Activated effector memory CD4-positive, alpha-beta T cell treated with anti-CD3 and anti-CD28 coated beads, Interleukin-2, amount 50 U/mL, for 16 hours (primary cell): Measurements from ENCODE around the gene GPR34.
"Not testable (repeated sequence)": the region's sequence is repeated elsewhere in the genome, so short reads cannot be mapped to it uniquely, and the experiment has no call there.

Source experiments
- DNase-seq: peaks from one replicate; pipeline ENCODE4 v3.0.0-alpha.2; 2020

GPR34 gene, protein sequence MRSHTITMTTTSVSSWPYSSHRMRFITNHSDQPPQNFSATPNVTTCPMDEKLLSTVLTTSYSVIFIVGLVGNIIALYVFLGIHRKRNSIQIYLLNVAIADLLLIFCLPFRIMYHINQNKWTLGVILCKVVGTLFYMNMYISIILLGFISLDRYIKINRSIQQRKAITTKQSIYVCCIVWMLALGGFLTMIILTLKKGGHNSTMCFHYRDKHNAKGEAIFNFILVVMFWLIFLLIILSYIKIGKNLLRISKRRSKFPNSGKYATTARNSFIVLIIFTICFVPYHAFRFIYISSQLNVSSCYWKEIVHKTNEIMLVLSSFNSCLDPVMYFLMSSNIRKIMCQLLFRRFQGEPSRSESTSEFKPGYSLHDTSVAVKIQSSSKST

GRCh38 chrX:41688835-41689234 is at the start of gene GPR34:
Gene GPR34 (plus strand): TSS chrX:41688973. CDS start chrX:41695634, 6,661 bp downstream.
- DNase-seq, result no peak

DNA sequence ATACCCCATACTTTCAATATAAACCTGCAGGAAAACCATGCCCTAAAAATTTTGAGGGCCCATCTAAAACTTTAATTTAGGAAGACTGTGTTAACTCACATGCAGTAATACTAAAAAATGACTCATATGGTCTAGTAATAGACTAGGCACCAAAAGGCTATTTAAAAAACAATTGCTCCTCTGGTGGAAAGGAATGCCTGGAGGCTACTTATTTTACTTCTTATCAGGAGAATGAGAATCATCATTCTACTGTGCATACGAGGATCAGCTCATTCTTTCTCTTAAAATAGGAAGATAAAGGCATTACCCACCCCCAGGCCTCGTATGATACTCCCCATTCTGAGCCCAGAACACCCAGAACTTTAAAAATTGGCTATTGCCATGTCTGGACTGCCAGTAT is 42.6 kb upstream of the GPR34 start:
- not testable (repeated sequence) for DNase-seq

DNA sequence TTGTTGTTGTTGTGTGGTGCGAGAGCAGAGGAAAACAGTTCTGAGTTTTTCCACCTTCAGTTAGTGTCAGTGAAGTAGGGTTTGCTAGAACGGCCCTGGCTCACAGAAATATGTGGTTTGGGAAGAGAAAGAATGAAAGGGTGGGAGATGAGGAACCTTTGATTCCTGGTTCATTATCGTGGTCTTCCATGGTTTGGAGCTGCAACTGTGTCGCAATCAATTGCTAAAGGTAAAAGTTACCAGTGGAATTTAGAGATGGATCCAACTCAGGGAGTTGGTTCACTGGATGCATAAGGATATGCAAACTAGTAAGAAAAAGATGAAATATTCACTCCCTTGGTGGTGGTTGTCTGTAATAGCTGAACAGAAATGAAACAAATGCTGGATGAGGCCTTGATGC is 35.6 kb upstream of the GPR34 start:
- no peak for DNase-seq

DNA sequence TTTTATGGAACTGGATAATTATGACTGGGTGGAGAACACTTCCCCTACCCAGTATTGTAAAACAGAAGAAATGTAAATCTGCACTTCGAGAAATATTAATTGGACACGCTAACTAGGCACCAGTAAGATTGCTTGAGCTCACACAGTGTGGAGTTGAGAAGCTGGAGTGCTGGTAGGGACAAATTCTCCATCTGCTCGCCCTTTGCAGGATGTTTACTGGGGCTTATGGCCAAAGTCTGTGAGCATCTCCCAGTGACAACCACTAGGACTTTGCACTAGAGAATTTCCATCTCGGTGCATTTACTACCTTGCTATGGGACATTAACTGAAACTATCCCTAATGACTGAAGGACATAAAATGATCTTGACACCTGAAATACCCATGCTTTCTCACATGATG is 33.7 kb upstream of the GPR34 start:
- no peak for DNase-seq

DNA sequence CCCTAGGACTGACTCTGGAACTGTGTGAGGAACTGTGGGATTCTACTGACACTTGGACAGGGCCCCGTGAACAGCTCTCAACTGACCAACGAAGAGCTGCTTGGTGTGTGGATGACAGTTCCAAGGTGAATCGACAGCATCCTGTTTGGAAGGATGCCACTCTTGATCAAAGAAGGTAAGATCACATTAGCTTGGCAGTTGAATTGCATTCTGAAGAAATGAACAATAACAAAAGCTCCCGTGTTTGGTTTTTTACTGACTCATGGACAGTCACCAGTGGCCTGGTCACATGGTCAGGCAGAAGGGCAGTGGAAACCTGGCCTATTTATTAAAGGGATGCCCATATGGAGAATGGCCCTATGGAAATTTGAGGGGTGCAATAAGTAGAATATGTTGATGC is 33.1 kb upstream of the GPR34 start:
- no peak for DNase-seq

GRCh38 chrX:41661366-41662095 is 27.2 kb upstream of the GPR34 start:
- no peak for DNase-seq

GRCh38 chrX:41664375-41664901 is 24.3 kb upstream of the GPR34 start:
- DNase-seq, result no peak

DNA sequence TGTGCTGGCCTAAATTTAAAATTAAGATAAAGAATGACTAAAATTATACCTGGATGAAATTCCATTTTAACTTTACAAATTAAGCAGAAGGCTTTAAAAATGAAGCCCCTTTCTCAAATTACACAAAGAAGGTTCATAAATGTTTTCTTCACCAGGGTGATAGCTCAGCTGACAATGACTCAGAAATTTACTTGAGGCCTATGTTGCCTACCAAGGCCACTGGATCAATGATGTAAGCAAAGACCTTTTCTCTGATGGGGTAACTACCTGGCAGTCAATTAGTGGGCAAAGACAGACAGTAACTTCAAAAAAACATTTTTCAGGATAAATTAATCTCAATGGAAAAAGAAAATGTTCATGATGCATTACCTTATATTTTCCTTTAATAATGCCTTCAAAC is 23.9 kb upstream of the GPR34 start:
- DNase-seq, result no peak

DNA sequence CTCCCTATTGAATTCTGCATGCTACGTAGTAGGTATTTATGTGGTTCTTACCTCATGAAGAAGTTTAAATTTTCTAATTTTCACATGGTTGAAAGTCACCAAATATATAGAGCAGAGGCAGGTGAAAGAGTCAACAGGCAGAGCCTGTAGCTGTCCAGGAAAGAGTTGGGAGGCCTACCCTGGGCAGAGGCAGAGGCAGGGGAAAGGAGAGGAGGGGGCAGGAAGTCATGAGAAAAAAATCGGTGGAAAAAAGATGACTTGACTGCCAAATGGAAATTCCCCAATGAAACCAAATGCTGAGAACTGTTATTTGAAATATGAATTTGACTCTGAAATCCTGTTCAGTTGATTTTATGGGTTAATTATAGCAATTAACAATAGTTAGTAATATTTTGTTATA is 23.1 kb upstream of the GPR34 start:
- no peak for DNase-seq

- DNase-seq, result no peak
Measured at GRCh38 chrX:41666251-41666650, 22.5 kb upstream of the GPR34 start.

GRCh38 chrX:41667631-41668030 is 21.1 kb upstream of the GPR34 start:
- no peak for DNase-seq

- DNase-seq, result no peak
Measured at GRCh38 chrX:41670112-41670511, 18.7 kb upstream of the GPR34 start.

DNA sequence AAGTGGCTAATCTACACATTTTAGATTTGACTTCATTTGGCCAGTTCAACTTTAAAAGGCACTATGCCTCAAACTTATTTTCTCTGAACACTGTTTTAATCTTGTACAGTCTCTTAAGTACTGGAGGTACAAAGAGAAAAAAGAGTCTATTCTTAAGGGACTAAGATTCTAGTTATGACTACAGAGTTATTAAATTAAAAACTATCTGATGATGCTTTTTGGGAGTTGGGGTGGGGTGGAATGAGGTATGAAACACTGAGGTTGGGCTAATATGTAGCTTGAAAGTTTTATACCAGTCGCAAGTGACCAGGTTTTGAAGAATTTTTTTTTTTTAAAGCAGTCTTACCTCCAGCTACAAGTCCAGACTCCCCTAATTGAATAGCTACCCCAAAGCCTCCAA is 17.7 kb upstream of the GPR34 start:
- DNase-seq, result no peak

DNA sequence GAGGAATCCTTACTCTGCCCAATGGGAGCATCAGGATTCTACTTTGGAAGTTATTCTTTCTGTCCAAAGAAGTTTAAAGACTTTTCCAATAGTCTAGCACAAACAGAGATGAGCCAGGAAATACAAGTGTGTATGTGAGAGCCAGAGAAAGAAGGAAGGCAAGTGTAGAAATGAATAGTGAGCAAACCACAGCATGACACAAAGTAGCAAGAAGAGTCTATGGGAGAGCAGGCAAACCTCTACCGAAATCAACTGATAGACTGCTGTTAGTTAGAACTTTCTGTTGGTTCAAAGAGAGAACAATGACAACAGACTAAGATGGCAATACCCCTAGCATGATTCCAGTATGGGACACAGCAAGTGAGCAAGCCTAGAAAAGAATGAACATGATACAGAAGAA is 16.1 kb upstream of the GPR34 start:
- DNase-seq, result no peak

DNA sequence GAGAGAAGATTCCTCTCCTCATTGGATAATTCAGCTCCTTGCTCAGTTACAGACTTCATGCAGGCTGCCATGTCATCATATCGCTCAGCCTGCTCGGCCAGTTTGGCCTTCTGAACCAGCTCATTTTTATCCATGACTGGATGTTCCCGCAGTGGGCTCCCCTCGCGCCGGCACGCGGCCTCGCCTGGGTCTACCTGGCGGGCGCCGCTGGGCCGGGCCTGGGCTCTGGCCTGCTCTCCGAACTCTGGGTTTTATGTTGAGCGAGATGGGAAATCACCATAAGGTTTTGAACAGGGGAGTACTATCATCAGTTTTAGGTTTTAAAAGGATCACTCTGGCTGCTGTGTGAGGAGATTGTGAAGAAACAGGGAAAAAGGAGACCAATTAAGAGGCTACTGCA is 12.4 kb upstream of the GPR34 start:
- DNase-seq, result not testable (repeated sequence)

DNA sequence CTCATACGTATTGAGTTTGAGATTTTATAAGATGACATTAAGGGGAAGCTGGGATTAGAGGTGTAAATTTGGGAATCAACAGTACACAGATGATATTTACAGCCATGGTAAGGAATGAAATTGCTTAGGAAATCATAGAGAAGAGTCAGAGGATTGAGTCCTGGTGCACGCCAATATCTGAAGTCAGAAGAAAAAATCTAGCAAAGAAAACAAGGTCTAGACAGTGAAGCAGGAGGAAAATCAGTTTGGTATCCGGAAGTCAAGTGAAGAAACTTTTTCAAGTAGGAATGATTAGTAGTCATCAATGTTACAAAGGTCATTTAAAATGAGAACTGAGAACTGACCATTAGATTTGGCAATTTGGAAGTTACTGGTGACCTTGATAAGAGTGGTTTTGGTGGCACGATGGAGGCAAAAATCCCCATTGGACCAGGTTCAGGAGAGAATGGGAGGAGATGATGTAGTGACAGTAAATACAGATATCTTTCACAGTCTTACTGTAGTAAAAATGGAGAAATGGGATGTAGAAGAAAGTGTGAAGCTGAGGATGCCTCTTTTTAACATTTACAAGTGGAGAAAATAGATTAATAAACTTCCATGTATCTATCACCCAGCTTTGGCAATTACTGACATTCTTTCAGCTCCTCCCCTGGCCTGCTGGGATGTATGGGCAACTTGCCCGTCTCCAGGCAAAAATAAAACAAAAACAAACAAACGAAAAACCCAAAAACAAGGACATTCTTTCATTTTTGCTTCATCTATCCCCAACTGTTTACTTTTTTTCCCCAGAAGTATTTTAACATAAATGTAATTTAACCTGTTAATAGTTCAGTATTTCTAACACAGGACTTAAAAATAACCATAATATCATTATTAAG is 11.4 kb upstream of the GPR34 start:
- DNase-seq, result no peak

- no peak for DNase-seq
Measured at GRCh38 chrX:41684138-41684537, 4.6 kb upstream of the GPR34 start.

GRCh38 chrX:41684940-41685339 is 3.8 kb upstream of the GPR34 start:
- no peak for DNase-seq

GRCh38 chrX:41686788-41687187 is 2.0 kb upstream of the GPR34 start:
- DNase-seq, result no peak

DNA sequence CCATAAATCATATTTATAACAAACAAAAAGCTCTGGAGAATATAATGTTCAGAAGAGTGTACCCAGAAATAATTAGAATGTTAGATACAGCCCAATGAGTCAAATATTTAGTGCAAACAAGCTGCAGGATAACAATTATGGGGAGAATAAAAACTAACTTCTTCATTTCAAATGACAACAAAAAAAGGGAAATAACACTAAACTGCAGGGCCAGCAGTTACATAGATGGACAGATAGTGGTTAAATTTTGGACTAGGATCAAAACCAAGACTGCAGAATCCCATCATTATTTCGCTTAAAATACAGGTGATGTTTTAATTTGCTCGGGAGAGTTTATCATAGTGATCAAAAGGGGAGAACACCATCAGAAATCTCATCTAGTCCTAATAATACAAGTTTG is 617 bp upstream of the GPR34 start:
- no peak for DNase-seq

GRCh38 chrX:41689711-41690110 is 938 bp downstream of the GPR34 start:
- no peak for DNase-seq

DNA sequence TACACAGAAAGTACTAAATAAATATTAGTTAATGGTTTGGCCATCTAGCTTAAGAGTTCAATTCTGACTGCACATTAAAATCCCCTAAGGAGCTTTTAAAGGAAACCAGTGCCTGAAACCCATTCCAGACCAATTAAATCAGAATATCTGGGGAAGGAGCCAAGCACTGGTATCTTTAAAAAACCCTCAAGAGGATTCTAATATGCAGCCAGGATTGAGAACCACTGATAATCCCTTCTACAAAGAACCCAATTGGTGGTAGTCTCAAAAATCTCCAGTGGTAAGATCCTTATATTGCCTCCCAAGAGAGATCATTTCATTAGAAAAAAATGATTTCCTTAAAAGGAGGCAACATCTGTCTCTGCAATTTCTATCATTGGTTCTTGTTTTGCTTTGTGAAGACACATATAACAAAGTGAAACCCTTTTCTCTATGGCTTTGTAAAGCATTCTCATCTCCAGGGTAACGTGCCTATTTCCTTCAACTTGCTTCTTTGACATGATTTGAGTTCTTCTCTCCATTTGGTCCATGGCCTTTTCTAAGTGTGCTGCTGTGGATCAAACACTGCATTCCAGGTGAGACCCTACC is 3.5 kb downstream of the GPR34 start:
- DNase-seq, result no peak

DNA sequence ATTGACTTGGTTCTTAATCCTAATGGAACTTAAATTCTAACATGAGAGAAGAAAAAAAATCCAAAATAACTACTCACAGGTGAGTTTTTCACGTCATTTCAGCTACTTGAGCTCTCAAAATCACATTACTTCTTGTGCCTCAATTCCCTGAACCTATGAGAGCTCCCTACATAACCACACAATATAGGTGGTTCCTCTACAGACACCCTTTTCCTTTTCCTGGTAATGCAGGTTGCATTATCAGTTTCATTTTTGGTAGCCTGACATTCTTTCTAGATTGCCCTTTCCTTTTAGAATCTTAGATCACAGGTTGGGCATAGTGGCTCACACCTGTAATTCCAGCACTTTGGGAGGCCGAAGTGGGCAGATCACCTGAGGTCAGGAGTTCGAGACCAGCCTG is 4.3 kb downstream of the GPR34 start:
- DNase-seq, result no peak
